Tibial nerve (tissue), 4 donors: ENCODE results near the gene TBX1.
A peak's percentile ranks its signal among the peaks of the same experiment; 100 is the strongest.

ENCODE experiments used
- CTCF ChIP-seq, 5 experiments: fragments of 200-600 bp in 3 of 5; fragments of 450-650 bp in 2 of 5; sonication (generic) in 3 of 5; IDR thresholded peaks; one replicate each; pipeline ENCODE4 v1.5.1; 2016 to 2019; ENCODE audit warnings: antibody characterized with exemption in 5 of 5, mild to moderate bottlenecking in 3 of 5, moderate library complexity in 2 of 5
- EP300 ChIP-seq, 2 donors: sonication (generic); formaldehyde crosslinking; IDR thresholded peaks; one replicate each; pipeline ENCODE4 v1.6.1; 2017; ENCODE audit warnings: antibody characterized with exemption in 2 of 2, mild to moderate bottlenecking in 1 of 2
- POLR2A ChIP-seq, 2 donors: fragments of 450-650 bp; IDR thresholded peaks; one replicate each; pipeline ENCODE4 v1.6.1; 2017; ENCODE audit warnings: antibody characterized with exemption in 2 of 2, mild to moderate bottlenecking in 2 of 2, moderate library complexity in 2 of 2

GRCh38 chr22:19799322-19800190, 39.0 kb downstream of the TBX1 start:
- TF ChIP-seq CTCF (IDR thresholded peaks at IDR 0.05) (peak in 1 of 5 experiments; percentile 29), EP300 (IDR thresholded peaks at IDR 0.05) (peak in 1 of 2 donors; percentile 82), POLR2A (IDR thresholded peaks at IDR 0.05) (no peak)
